Measurements from ENCODE around the gene VPS37D. TPM values are rescaled to one million over a fixed set of nuclear protein-coding genes. Genes with fewer than 3 reads are reported as not detected.

VPS37D gene
- total and polyA plus RNA-seq, 10 of the 15 experiments (the other 5 are each of a cell fraction or from before 2014, with no cell fraction given) = 0.10 to 0.45 (median 0.16) TPM; not detected in 6

DNA sequence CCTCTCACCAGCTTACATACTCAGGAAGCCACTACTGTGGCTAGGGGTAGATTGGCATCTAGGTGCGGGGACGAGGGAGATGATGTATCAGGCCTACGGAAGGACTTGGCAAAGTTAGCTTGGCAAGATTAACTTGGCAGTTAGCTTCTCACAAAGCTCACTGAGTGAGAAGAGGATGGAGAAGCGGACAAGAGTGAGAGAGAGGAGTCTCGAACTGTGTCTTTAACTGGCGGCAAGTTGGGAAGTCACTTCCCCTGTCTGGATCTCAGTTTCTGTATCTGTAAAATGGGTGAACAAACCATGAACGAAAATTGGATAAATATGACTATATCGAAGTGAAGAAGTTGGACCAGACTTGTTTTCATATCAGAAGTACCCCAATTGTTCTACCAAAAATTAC, 33.8 kb upstream of the VPS37D start (continued):
- TF ChIP-seq, protein P1, sequence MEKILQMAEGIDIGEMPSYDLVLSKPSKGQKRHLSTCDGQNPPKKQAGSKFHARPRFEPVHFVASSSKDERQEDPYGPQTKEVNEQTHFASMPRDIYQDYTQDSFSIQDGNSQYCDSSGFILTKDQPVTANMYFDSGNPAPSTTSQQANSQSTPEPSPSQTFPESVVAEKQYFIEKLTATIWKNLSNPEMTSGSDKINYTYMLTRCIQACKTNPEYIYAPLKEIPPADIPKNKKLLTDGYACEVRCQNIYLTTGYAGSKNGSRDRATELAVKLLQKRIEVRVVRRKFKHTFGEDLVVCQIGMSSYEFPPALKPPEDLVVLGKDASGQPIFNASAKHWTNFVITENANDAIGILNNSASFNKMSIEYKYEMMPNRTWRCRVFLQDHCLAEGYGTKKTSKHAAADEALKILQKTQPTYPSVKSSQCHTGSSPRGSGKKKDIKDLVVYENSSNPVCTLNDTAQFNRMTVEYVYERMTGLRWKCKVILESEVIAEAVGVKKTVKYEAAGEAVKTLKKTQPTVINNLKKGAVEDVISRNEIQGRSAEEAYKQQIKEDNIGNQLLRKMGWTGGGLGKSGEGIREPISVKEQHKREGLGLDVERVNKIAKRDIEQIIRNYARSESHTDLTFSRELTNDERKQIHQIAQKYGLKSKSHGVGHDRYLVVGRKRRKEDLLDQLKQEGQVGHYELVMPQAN (conservative IDR thresholded peaks at IDR 0.05) = no peak

DNA sequence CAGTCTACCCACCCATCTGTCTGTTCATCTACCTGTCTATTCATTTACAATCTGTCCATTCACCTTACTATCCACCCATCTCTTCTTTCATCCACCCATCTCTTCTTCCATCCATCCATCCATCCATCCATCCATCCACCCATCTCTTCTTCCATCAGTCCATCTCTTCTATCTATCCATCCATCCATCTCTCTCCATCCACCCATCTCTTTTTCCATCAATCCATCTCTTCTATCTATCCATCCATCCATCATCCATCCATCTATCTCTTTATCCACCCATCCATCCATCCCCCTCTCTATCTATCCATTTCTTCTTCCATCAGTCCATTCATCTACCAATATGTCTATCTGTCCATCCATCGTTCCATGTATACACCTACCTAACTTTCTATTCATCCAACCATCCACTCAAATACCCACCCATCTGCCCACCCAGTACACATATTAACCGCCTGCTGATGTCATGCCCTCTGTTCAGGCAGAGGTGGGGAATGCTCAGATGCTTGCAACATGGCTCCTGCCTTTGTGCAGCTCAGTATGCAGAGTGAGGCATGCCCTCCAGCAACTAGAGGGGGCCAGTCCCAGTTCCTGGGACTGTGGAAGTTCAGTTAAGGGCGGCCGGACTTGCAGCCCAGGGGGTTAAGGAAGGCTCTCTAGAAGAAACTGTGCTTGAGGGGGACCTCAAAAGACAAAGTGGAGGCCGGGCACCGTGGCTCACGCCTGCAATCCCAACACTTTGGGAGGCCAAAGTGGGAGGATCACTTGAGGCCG, 32.0 kb upstream of the VPS37D start:
- H3K4me3 ChIP-seq = no peak overlapping the region
- H3K4me2 ChIP-seq (ENCODE audit: control insufficient read depth, insufficient read depth) = no peak overlapping the region
- TF ChIP-seq ZBED1 (IDR thresholded peaks at IDR 0.05; ENCODE audit: borderline replicate concordance) = no peak
- TF ChIP-seq EED (IDR thresholded peaks at IDR 0.05; ENCODE audit: low read depth) = no peak
- TF ChIP-seq CHD2 (IDR thresholded peaks at IDR 0.05; ENCODE audit: borderline replicate concordance, low read depth, low read length) = no peak
- RAD21 ChIA-PET (ENCODE audit: unreplicated experiment) = interaction anchor here (0.6 kb wide), 1 partner anchor 134 kb away, joined by 3 read pairs; no protein-coding TSS in a partner anchor
- no peak overlapping the region for H3K27ac ChIP-seq (ENCODE audit: control insufficient read depth, insufficient read depth)
- FAIRE-seq (no peak), ATAC-seq (no peak), DNase-seq (ENCODE audit: low read depth, low spot score) (no peak)
- no peaks in the 10 kb centered on the region for H4K20me1 ChIP-seq (ENCODE audit: control insufficient read depth, insufficient read depth)
- SMC1A ChIA-PET (ENCODE audit: uncharacterized antibody, unreplicated experiment) = no interaction called here
- no peaks in the 10 kb centered on the region; the same call in 2 of the 3 replicates for H3K9me3 ChIP-seq (replicated peaks; ENCODE audit: control insufficient read depth, insufficient read depth, low read length)
- no peaks in the 10 kb centered on the region for H3K4me1 ChIP-seq (ENCODE audit: control insufficient read depth, insufficient read depth, low read length)
- CTCF ChIA-PET = no interaction called here
- intact Hi-C loops (cut with micrococcal nuclease; ENCODE audit: unreplicated experiment) = no loop called here
- no peak overlapping the region for H3K9ac ChIP-seq (ENCODE audit: control insufficient read depth, insufficient read depth, low read length)
- no TSS peak for BruUV-seq (replicated peaks)
- no peaks in the 10 kb centered on the region for H3K79me2 ChIP-seq (ENCODE audit: control insufficient read depth, insufficient read depth, low read length)
- in situ Hi-C loops (cut with MboI) = no loop called here
- WGBS (ENCODE audit: insufficient coverage, insufficient replicate concordance, low lambda C conversion rate, missing lambda C conversion rate) = 32% methylated on average over 8 of the region's 8 CpGs
- H2AFZ ChIP-seq (ENCODE audit: control insufficient read depth, low read depth, low read length) = no peak overlapping the region
- POLR2A ChIA-PET = no interaction called here
- H3K27me3 ChIP-seq (replicated peaks in 1 of 2; ENCODE audit: control insufficient read depth in 2 of 2, insufficient read depth in 2 of 2, low read length in 1 of 2) = peaks cover 0 to 1% of the 10 kb centered on the region in 2 experiments; a peak in 1 of 4 replicates
- H3K36me3 ChIP-seq (ENCODE audit: control insufficient read depth in 2 of 2, insufficient read depth in 2 of 2, low read length in 1 of 2) = no peaks in the 10 kb centered on the region

All from GM12878 (cell line).